Upper lobe of right lung (tissue), 1 donor: ENCODE data around the gene ZKSCAN4. TPM values are rescaled to one million over a fixed set of nuclear protein-coding genes. Genes with fewer than 3 reads are reported as not detected.

ENCODE experiments used
- ATAC-seq: fragments of 200-7000 bp; cut with Tn5 transposase; one replicate; pipeline ENCODE4 v1.9.1; 2020; ENCODE audit warnings: mild to moderate bottlenecking, moderate library complexity
- DNase-seq: peaks from one replicate; pipeline ENCODE4 v3.0.0-alpha.2; 2020
- H3K27ac ChIP-seq: fragments of 200-600 bp; one replicate; pipeline ENCODE4 v1.8.0; 2022
- H3K27me3 ChIP-seq: fragments of 200-600 bp; one replicate; pipeline ENCODE4 v1.8.0; 2022; ENCODE audit warnings: mild to moderate bottlenecking
- H3K36me3 ChIP-seq: fragments of 200-600 bp; one replicate; pipeline ENCODE4 v1.8.0; 2022
- H3K4me1 ChIP-seq: fragments of 200-600 bp; one replicate; pipeline ENCODE4 v1.8.0; 2022
- H3K4me3 ChIP-seq: fragments of 200-600 bp; one replicate; pipeline ENCODE4 v1.8.0; 2022; ENCODE audit warnings: mild to moderate bottlenecking
- H3K9me3 ChIP-seq: fragments of 200-600 bp; one replicate; pipeline ENCODE4 v1.8.0; 2022
- CTCF ChIP-seq: fragments of 200-600 bp; IDR thresholded peaks from one replicate; pipeline ENCODE4 v1.8.0; 2022; ENCODE audit warnings: antibody characterized with exemption
- intact Hi-C: fragments of 100-400 bp; cut with DNase I; formaldehyde crosslinking; loops from one replicate; pipeline ENCODE4 v1.11.0; 2022
- total RNA-seq: library from RNA; stranded (reverse); fragmentation: NEBNext Ultra II Directional; extraction: Animal tissue kit (Norgen Biotek cat#: 25700); gene quantifications from one replicate; pipeline ENCODE4 v1.2.1, GENCODE V29; 2021
- donor health status: DM: no; HTN: yes; CAD: no; lungs with severe emphysema.

ZKSCAN4 gene
- total RNA-seq, 1 donor from 2014 or later = 4.5 TPM

- Histone ChIP-seq H3K9me3 (no peaks in the 10 kb centered on the region), H3K27me3 (peaks cover 73% of the 10 kb centered on the region), H3K27ac (peak overlapping the region; percentile 53), H3K4me3 (peak overlapping the region; percentile 45), H3K36me3 (no peaks in the 10 kb centered on the region), H3K4me1 (peaks cover 6% of the 10 kb centered on the region)
- DNase-seq = peak; percentile 74
- ATAC-seq = peak; percentile 80
- intact Hi-C loops = no loop called here
- TF ChIP-seq CTCF = no peak
These were observed 39.4 kb downstream of the ZKSCAN4 start for GRCh38 chr6:28212510-28213212.

- TF ChIP-seq CTCF = no peak
- peaks cover 80% of the 10 kb centered on the region for H3K27me3 ChIP-seq
- no peaks in the 10 kb centered on the region for H3K9me3 ChIP-seq
- ATAC-seq (peak; percentile 8), DNase-seq (no peak)
- H3K36me3 ChIP-seq = no peaks in the 10 kb centered on the region
- intact Hi-C loops = no loop called here
- H3K4me1 ChIP-seq = peaks cover 10% of the 10 kb centered on the region
- H3K27ac ChIP-seq = peak overlapping the region; percentile 53
- peak overlapping the region; percentile 45 for H3K4me3 ChIP-seq
These were observed 40.1 kb downstream of the ZKSCAN4 start for GRCh38 chr6:28211840-28212509.

- Histone ChIP-seq H3K4me3 (no peak overlapping the region), H3K27me3 (peaks cover 87% of the 10 kb centered on the region), H3K27ac (no peak overlapping the region), H3K4me1 (peaks cover 10% of the 10 kb centered on the region), H3K36me3 (no peaks in the 10 kb centered on the region), H3K9me3 (no peaks in the 10 kb centered on the region)
- intact Hi-C loops = no loop called here
- TF ChIP-seq CTCF = no peak
- ATAC-seq (no peak), DNase-seq (no peak)
These were observed 42.1 kb downstream of the ZKSCAN4 start for GRCh38 chr6:28209753-28210535.

- DNase-seq = no peak
- ATAC-seq = peak; percentile 5
- intact Hi-C loops = no loop called here
- Histone ChIP-seq H3K27ac (peak overlapping the region; percentile 33), H3K27me3 (peaks cover 87% of the 10 kb centered on the region), H3K4me3 (peak overlapping the region; percentile 24), H3K36me3 (no peaks in the 10 kb centered on the region), H3K4me1 (peaks cover 10% of the 10 kb centered on the region), H3K9me3 (peaks cover 4% of the 10 kb centered on the region)
- TF ChIP-seq CTCF = no peak
These were observed 43.9 kb downstream of the ZKSCAN4 start for GRCh38 chr6:28208111-28208659.

- H3K9me3 ChIP-seq = peaks cover 4% of the 10 kb centered on the region
- TF ChIP-seq CTCF = no peak
These were observed 44.5 kb downstream of the ZKSCAN4 start for GRCh38 chr6:28207510-28208110.

More at GRCh38 chr6:28207510-28208110, 44.5 kb downstream of the ZKSCAN4 start:
- intact Hi-C loops = no loop called here
- H3K36me3 ChIP-seq = no peaks in the 10 kb centered on the region
- peaks cover 6% of the 10 kb centered on the region for H3K4me1 ChIP-seq
- H3K27me3 ChIP-seq = peaks cover 82% of the 10 kb centered on the region
- H3K27ac ChIP-seq = peak overlapping the region; percentile 55
- ATAC-seq (peak; percentile 72), DNase-seq (peak; percentile 68)
- peak overlapping the region; percentile 24 for H3K4me3 ChIP-seq
